HepG2 (cell line): ENCODE data around the gene PRDM10. TPM values are rescaled to one million over a fixed set of nuclear protein-coding genes. Genes with fewer than 3 reads are reported as not detected.

Source experiments
- ATAC-seq: fragments of 200-7000 bp; cut with Tn5 transposase; 3 replicates; pipeline ENCODE4 v1.9.1; 2020; ENCODE audit warnings: mild to moderate bottlenecking, moderate library complexity
- BruUV-seq: library from RNA; stranded (reverse); fragments of 400-500 nt; replicated peaks from 2 replicates; lab custom pipeline; 2021; lab: Mats Ljungman, UMichigan
- CTCF ChIA-PET: fragments of 300-600 bp; formaldehyde crosslinking; extraction: SDS; loops from one replicate; lab custom pipeline; 2021; ENCODE audit warnings: low total read pairs, inconsistent platforms, low intra/inter-chr PET ratio; lab: Yijun Ruan, JAX
- POLR2A ChIA-PET: fragments of 350-600 bp; sonication (Branson Sonifier 250); formaldehyde crosslinking; loops from one replicate; lab custom pipeline; 2020; ENCODE audit warnings: antibody characterized with exemption, inconsistent platforms; lab: Yijun Ruan, JAX
- DNase-seq: peaks from one replicate; pipeline ENCODE4 v3.0.0-alpha.2; 2015; ENCODE audit warnings: low spot score
- FAIRE-seq: peaks from 3 replicates; lab custom pipeline; 2011; peaks lifted over from hg19 to GRCh38; lab: Jason Lieb, UNC
- H2AFZ ChIP-seq: one replicate; pipeline ENCODE4 v1.6.1; 2011; ENCODE audit warnings: low read length, inconsistent platforms
- H3K27ac ChIP-seq: fragments of 300-600 bp; 3 replicates; pipeline ENCODE4 v1.8.0; 2011; ENCODE audit warnings: mixed run types, mild to moderate bottlenecking, mixed read lengths, low read length, inconsistent platforms; ENCODE audit not compliant: insufficient read depth; ENCODE audit errors: extremely low read length
- H3K27me3 ChIP-seq, 2 experiments: fragments of 200-600 bp in 1 of 2; 2 replicates in 1 of 2; 3 replicates in 1 of 2; pipeline versions ENCODE4 v1.6.0 to v1.8.0; 2011; ENCODE audit warnings: low read length in 2 of 2, mild to moderate bottlenecking in 2 of 2, moderate library complexity in 2 of 2, inconsistent platforms in 1 of 2; ENCODE audit not compliant: insufficient read depth in 2 of 2, control insufficient read depth in 1 of 2
- H3K36me3 ChIP-seq, 2 experiments: fragments of 200-600 bp in 1 of 2; replicated peaks in 1 of 2; 2 replicates in 1 of 2; 3 replicates in 1 of 2; pipeline versions ENCODE4 v1.5.1 to v1.8.0; 2011; ENCODE audit warnings: low read length in 2 of 2, inconsistent platforms in 1 of 2; ENCODE audit not compliant: insufficient read depth in 2 of 2, control insufficient read depth in 1 of 2
- H3K4me1 ChIP-seq: 2 replicates; pipeline ENCODE4 v1.5.1; 2012; ENCODE audit warnings: low read length, inconsistent platforms; ENCODE audit not compliant: insufficient read depth
- H3K4me2 ChIP-seq: 2 replicates; pipeline ENCODE4 v1.6.0; 2011; ENCODE audit warnings: low read depth, low read length, inconsistent platforms
- H3K4me3 ChIP-seq, 3 experiments: fragments of 200-600 bp in 1 of 3; sonication (generic), shearing (Covaris generic) in 1 of 3; replicated peaks in 1 of 3; 2 replicates each; pipeline ENCODE4 v1.5.1; 2011 to 2016; ENCODE audit warnings: low read length in 3 of 3, inconsistent platforms in 2 of 3, low read depth in 2 of 3, mild to moderate bottlenecking in 2 of 3, control low read depth in 1 of 3, mixed read lengths in 1 of 3; ENCODE audit not compliant: insufficient read depth in 1 of 3
- H3K79me2 ChIP-seq: one replicate; pipeline ENCODE4 v1.6.1; 2011; ENCODE audit warnings: low read length, inconsistent platforms; ENCODE audit not compliant: insufficient read depth
- H3K9ac ChIP-seq: 2 replicates; pipeline ENCODE4 v1.6.0; 2011; ENCODE audit warnings: mild to moderate bottlenecking, low read depth, low read length, inconsistent platforms; ENCODE audit not compliant: insufficient read depth
- H3K9me3 ChIP-seq: 2 replicates; pipeline ENCODE4 v1.5.1; 2012; ENCODE audit warnings: mild to moderate bottlenecking, low read length
- H4K20me1 ChIP-seq: 2 replicates; pipeline ENCODE4 v1.6.0; 2011; ENCODE audit warnings: inconsistent platforms, mild to moderate bottlenecking, low read length, moderate library complexity; ENCODE audit not compliant: insufficient read depth
- AKAP8 ChIP-seq: sonication (generic); formaldehyde crosslinking; IDR thresholded peaks from 2 replicates; pipeline ENCODE4 v1.5.1; 2020; ENCODE audit warnings: mild to moderate bottlenecking, missing genetic modification reagents
- GATA4 ChIP-seq: sonication (generic); IDR thresholded peaks from 2 replicates; pipeline ENCODE4 v1.6.1; 2016; ENCODE audit warnings: antibody characterized with exemption, low read depth, borderline replicate concordance
- NFKBIZ ChIP-seq: IDR thresholded peaks from 2 replicates; pipeline ENCODE4 v1.6.1; 2018; ENCODE audit warnings: missing genetic modification reagents, missing compliant biosample characterization
- NFRKB ChIP-seq: fragments of 450-650 bp; IDR thresholded peaks from 2 replicates; pipeline ENCODE4 v1.6.1; 2017
- NRL ChIP-seq: sonication (generic); formaldehyde crosslinking; IDR thresholded peaks from 2 replicates; pipeline ENCODE4 v1.5.0; 2020; ENCODE audit warnings: missing genetic modification reagents, mild to moderate bottlenecking, moderate library complexity, borderline replicate concordance
- PATZ1 ChIP-seq: sonication (generic); formaldehyde crosslinking; IDR thresholded peaks from 2 replicates; pipeline ENCODE4 v1.4.0; 2020; ENCODE audit warnings: missing genetic modification reagents
- SAP130 ChIP-seq: IDR thresholded peaks from 2 replicates; pipeline ENCODE4 v1.6.1; 2016; ENCODE audit warnings: low read depth
- SNRNP70 ChIP-seq: fragments of 200-400 bp; formaldehyde crosslinking; IDR thresholded peaks from 2 replicates; pipeline ENCODE4 v1.6.1; 2017; ENCODE audit warnings: mild to moderate bottlenecking, low read depth, low read length, moderate library complexity
- THAP9 ChIP-seq: sonication (generic); formaldehyde crosslinking; IDR thresholded peaks from 2 replicates; pipeline ENCODE4; 2020; ENCODE audit warnings: missing genetic modification reagents, mild to moderate bottlenecking, borderline replicate concordance
- ZBTB33 ChIP-seq: sonication (generic); formaldehyde crosslinking; IDR thresholded peaks from 2 replicates; pipeline ENCODE4 v1.4.0; 2020; ENCODE audit warnings: missing genetic modification reagents
- ZNF136 ChIP-seq: sonication (generic); formaldehyde crosslinking; IDR thresholded peaks from 2 replicates; pipeline ENCODE4 v1.8.1; 2022; ENCODE audit warnings: low read depth, mild to moderate bottlenecking, moderate library complexity, missing genetic modification reagents
- ZNF138 ChIP-seq: sonication (generic); formaldehyde crosslinking; IDR thresholded peaks from 2 replicates; pipeline ENCODE4 v1.5.0; 2020; ENCODE audit warnings: mild to moderate bottlenecking, low read depth, missing genetic modification reagents
- ZNF180 ChIP-seq: sonication (generic); formaldehyde crosslinking; IDR thresholded peaks from 2 replicates; pipeline ENCODE4 v1.4.0; 2020; ENCODE audit warnings: low read depth, missing genetic modification reagents, borderline replicate concordance
- ZNF513 ChIP-seq: sonication (generic); formaldehyde crosslinking; conservative IDR thresholded peaks from 2 replicates; pipeline ENCODE4 v1.5.0; 2020; ENCODE audit warnings: missing genetic modification reagents
- WGBS: methylation state at CpG from one replicate; pipeline ENCODE4 v1.1.6; 2017; ENCODE audit warnings: low lambda C conversion rate; 5-methylcytosine and 5-hydroxymethylcytosine counted together
- in situ Hi-C: cut with HindIII; loops from 2 replicates; pipeline ENCODE4 v1.10.0; 2017; ENCODE audit warnings: low pct_unique_long_range_greater_than_20kb; ENCODE audit not compliant: extremely low pct_ligation_motif_present
- intact Hi-C: fragments of 100-400 bp; cut with micrococcal nuclease; formaldehyde crosslinking; loops from one replicate; pipeline ENCODE4 v1.10.0; 2022; ENCODE audit not compliant: unreplicated experiment
- polyA plus RNA-seq, 8 experiments: library from polyadenylated mRNA; depleted of rRNA in 3 of 8; stranded (reverse) in 7 of 8; unstranded in 1 of 8; fragments of >200 nt; fragmentation: Illumina TruSeq in 4 of 8; extraction: Trizol in 4 of 8; gene quantifications; 2 replicates each; pipeline versions ENCODE4 v1.2.1 to v1.2.3, GENCODE V29; 2011 to 2016; ENCODE audit warnings: low read depth in 4 of 8, missing spikeins in 1 of 8, mixed read lengths in 1 of 8; ENCODE audit not compliant: insufficient read depth in 1 of 8
- total RNA-seq, 5 experiments: library from RNA; depleted of rRNA; stranded (reverse); fragments of >200 nt; fragmentation: Illumina TruSeq; extraction: Trizol; gene quantifications; 2 replicates each; pipeline ENCODE4 v1.2.3, GENCODE V29; 2016; ENCODE audit warnings: low read depth in 1 of 5

The PRDM10 gene
- total and polyA plus RNA-seq, 2 of the 13 experiments (the other 11 are each of a cell fraction or from before 2014, with no cell fraction given) = 5.7 to 5.8 TPM

- TF ChIP-seq THAP9 (CRISPR knock-in tag) (no peak), NFKBIZ (CRISPR knock-in tag) (no peak)
These were observed 108.1 kb downstream of the PRDM10 start (continued) for GRCh38 chr11:129894278-129895125.

GRCh38 chr11:129888451-129888850 lies 114.2 kb downstream of the PRDM10 start:
- WGBS = 94% methylated on average over 5 of the region's 5 CpGs
- no peaks in the 10 kb centered on the region for H3K27me3 ChIP-seq
- in situ Hi-C loops (no loop called here), intact Hi-C loops (no loop called here)
- H3K4me1 ChIP-seq = peaks cover 15% of the 10 kb centered on the region
- DNase-seq = no peak
- H4K20me1 ChIP-seq = no peaks in the 10 kb centered on the region
- ChIA-PET POLR2A (no interaction called here), CTCF (no interaction called here)
- H3K79me2 ChIP-seq = peaks cover 25% of the 10 kb centered on the region
- H3K4me2 ChIP-seq = no peak overlapping the region
- H3K4me3 ChIP-seq = no peak overlapping the region
- no peak overlapping the region for H3K27ac ChIP-seq
- BruUV-seq = no TSS peak
- no peak for FAIRE-seq
- no peak overlapping the region for H2AFZ ChIP-seq
- ATAC-seq = no peak
- no peak overlapping the region for H3K9ac ChIP-seq
- H3K9me3 ChIP-seq = no peaks in the 10 kb centered on the region
- peaks cover 40 to 95% of the 10 kb centered on the region in 2 experiments for H3K36me3 ChIP-seq
- TF ChIP-seq ZNF513 (CRISPR knock-in tag) = no peak
- no peak for TF ChIP-seq SNRNP70
- no peak for TF ChIP-seq GATA4
- no peak for TF ChIP-seq ZNF180 (CRISPR knock-in tag)
- TF ChIP-seq ZBTB33 = no peak
- TF ChIP-seq PATZ1 (CRISPR knock-in tag) = no peak
- no peak for TF ChIP-seq NRL (CRISPR knock-in tag)
- TF ChIP-seq SAP130 (CRISPR knock-in tag) = no peak
- no peak for TF ChIP-seq ZNF136 (CRISPR knock-in tag)
- TF ChIP-seq ZNF138 (CRISPR knock-in tag) = no peak
- no peak for TF ChIP-seq AKAP8 (CRISPR knock-in tag)
- no peak for TF ChIP-seq NFRKB
